Stimulated activated CD8-positive, alpha-beta memory T cell treated with anti-CD3 and anti-CD28 coated beads, Interleukin-12 subunit alpha, Interleukin-12 subunit beta, amount 100 ng/mL, for 4 hours (primary cell): ENCODE results near the gene RHNO1.

Experiments used
- DNase-seq: peaks from one replicate; pipeline ENCODE4 v3.0.0-alpha.2; 2020; ENCODE audit warnings: low read depth

Gene RHNO1

DNA sequence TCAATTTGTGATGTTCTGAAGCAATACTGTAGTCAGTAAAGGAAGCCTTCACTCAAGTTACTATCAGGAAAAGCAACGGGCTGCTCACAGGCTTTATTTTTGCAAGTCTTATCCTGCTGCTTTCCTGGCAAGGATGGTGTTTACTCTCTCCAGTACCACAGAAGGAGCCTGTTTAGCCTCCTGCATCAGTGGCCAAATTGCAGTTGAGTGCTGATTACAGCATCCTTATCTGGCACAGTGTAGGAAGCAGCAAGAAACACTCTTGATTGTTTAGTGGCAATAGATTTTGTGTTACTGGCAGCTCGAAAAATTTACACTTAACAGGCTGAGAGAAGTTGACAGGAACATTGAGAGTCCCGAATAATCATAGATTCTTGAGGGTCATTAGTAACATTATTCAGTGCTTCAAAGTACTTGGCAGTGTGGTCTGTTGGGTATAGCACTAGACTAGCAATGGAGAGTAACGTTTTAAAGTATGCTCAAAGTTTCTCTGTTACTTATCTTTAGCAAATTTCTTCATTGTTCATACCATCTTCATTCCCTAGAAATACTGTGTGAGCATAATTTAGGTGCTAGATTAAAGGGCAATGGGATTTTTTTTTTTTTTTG is 25.4 kb downstream of the RHNO1 start:
- DNase-seq: no peak

DNA sequence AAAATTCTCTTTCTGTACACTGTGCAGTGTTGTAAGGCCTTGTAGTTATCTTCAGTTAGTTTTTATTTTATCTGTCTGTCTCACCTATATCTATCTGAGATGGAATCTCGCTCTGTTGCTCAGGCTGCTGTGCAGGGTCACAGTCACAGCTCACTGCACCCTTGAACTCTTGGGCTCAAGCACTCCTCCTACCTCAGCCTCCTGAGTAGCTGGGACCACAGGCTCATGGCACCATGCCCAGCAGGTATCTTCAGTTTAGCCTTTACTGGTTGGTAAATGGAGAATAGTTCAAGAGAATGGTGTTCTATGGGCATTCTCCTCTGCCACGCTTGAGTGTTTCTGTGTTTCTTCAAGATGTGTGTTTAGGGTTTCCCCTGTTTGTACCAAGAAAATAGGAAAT is 27.2 kb downstream of the RHNO1 start:
- no peak for DNase-seq

DNA sequence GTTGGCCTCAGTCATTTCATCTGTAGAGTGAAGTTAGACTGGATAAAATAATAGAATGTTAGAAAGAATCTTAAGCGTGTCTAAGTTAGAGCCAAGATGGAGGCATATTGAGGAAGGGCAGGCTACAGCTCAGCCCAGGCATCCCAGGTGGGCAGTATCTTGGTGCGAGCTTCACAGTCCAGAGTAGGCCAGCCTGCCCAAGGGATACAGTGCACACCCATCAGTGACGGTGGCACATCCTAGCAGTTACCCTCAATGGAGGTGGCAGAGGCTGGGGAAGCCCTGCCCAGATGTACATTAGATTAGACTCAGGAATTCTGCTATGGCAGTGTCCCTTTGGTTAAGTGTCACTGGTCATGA is 35.2 kb downstream of the RHNO1 start:
- no peak for DNase-seq

DNA sequence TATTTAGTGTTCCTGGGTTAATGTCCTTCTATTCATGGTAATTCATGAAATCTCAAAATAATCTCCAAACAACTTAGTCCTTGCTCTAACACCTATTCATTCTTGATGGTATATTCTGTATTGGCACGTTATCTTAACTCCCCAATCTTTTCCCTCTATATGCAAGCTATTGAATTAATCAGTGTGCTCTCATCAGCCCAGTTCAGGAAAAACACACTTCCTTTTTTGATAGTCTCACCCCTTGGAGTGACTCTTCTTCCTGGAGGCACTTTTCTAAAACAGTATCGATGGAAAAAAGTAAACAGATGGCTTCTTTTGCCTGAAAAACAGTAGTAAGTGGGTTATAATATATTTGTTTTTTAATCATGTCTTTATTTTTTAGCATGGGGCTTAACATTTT is 42.2 kb downstream of the RHNO1 start:
- DNase-seq: no peak

DNA sequence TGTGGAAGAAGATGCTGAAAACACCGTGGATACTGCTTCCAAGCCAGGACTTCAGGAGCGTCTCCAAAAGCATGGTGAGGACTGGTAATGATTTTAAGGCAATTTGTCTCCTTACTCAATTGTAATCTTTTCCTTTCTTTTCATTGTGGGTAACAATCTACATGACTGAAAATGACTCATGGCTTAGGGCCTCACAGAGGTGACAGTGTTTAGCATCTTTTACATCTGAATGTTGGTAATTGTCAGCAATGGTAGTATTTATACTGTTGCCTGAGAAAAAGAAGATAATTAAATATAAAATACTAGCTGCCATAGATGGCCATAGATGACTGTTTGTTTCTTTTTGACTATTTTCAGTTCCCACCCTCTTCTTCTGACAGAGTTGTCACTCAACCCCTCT is 45.3 kb downstream of the RHNO1 start:
- no peak for DNase-seq

DNA sequence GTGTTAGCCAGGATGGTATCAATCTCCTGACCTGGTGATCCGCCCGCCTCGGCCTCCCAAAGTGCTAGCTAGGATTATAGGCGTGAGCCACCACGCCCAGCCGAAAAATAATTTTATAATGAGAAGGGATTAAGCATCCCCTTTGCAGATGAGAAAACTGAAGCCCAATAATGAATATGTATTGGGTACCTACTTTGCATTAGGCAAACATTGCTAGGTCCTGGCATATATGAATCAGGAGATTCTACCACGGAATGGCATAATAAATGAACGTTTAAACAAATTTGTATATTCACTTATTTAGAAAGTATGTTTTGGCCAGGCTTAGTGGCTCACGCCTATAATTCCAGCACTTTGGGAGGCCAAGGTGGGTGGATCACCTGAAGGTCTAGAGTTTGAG is 46.0 kb downstream of the RHNO1 start:
- DNase-seq: no peak

DNA sequence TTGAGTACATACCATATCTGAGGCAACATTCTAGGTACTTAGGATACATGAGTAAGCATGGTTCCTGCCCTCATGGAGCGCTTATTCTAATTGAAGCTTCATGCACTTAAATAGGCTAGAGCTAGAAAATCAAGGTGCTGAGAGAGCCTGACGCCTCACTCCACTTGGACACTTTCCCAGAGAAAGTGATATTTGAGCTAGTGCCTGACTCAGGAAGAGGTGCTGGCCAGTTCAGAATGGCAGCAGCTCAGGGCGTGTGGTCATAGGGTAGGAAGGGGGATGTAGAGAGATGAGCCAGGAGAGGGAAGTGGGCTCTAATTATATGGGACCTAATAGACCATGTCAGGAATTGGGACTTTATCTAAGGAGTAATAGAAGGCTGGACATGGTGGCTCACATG is 47.0 kb downstream of the RHNO1 start:
- DNase-seq: no peak

DNA sequence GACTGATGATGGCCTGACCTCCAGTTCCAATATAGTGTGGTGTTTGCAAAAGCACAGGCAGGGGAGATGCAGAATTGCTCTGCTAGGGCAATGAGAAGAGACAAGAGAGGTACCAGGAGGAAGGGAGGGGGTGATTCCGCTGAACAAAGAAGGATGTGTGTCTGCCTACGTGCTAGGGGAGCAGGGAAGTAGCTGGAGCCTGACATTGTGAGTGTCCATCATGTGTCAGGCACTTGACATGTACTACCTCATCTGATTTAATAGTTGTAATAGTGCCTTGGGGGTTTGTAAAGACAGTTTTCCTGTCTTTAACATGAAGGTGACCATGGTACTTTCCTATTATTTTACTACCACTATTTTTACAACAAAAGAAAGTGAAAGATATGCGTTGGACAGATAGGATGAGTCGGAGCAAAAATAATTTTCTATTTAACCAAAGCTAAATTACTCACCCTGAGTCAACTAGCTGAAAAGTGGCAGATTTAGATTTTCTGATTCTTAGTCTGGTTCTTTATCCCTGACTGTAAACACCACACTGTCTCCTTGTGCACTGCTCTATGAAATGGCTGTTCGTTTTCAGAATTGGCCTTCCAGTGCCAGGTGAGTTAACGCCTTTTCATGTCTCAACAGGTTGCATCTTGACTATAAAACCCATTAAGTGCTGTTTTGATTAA is 48.4 kb downstream of the RHNO1 start:
- DNase-seq: no peak

DNA sequence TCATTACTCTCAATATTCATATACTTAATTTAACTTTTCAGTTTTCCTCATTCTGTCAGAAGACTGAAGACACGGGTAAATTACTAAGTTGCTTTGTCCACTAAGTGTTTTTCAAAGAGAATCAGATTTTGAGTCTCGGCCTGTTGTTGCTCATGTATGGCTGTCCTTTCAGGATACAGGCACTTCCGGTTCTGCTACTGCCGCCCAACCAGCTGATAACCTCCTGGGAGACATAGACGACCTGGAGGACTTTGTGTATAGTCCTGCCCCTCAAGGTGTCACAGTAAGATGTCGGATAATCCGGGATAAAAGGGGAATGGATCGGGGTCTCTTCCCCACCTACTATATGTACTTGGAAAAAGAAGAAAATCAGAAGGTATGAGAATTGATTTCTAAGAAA is 53.8 kb downstream of the RHNO1 start:
- no peak for DNase-seq

DNA sequence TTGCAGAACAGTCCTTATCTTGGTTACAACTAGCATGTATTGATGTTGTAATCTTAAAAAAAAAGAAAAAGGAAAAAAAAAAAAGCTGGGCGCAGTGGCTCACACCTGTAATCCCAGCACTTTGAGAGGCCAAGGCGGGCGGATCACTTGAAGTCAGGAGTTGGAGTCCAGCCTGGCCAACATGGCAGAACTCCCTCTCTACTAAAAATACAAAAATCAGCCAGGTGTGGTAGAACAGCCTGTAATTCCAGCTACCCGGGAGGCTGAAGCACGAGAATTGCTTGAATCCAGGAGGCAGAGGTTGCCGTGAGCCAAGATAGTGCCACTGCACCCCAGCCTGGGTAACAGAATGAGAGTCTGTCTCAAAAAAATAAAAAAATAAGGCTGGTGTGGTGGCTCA is 56.6 kb downstream of the RHNO1 start:
- no peak for DNase-seq

DNA sequence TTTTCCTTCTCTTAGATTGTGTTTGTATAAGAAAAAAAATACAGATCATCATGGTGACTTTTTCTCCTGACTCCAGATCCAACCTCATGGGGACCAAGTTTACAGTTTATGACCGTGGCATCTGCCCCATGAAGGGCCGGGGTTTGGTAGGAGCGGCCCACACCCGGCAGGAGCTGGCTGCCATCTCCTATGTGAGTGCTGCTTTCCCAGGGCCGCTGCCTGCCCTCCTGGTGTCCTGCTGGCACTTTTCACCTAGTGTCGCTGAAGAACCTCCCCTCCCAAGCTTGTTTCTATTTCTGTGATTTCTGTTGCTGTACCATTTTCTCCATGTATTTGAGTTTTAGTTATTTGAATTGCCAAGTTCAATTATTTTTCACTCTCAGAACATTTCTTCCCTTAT is 57.3 kb downstream of the RHNO1 start:
- DNase-seq: no peak

DNA sequence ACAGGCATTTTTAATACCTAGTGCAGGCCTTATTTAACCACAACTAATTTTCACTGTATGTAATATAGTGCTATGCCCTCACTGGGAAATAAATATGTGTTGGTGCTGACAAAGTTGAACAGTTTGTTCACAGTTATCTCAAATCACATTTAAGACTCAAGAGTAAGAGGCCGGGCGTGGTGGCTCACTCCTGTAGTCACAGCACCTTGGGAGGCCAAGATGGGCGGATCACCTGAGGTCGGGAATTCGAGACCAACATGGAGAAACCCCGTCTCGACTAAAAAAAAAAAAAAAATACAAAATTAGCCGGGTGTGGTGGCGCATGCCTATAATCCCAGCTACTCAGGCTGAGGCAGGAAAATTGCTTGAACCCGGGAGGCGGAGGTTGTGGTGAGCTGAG is 59.3 kb downstream of the RHNO1 start:
- DNase-seq: no peak

DNA sequence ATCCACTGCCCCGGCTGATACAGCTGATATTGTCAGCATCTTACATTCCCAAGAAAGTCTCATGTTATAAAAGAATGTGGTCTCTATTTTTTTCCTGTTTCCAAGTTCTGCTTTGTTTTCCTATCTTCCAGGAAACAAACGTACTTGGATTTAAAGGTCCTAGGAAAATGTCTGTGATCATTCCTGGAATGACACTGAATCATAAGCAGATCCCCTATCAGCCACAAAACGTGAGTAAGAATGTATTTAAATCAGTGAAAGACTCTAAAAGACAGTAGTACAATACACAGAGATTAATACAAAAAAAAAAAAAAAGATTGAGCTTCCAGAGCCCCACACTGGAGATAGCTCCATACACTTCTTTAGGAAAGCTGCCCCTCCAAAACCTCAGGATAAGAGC is 60.5 kb downstream of the RHNO1 start:
- no peak for DNase-seq
